ENCODE measurements around the gene CLNK.

DNA sequence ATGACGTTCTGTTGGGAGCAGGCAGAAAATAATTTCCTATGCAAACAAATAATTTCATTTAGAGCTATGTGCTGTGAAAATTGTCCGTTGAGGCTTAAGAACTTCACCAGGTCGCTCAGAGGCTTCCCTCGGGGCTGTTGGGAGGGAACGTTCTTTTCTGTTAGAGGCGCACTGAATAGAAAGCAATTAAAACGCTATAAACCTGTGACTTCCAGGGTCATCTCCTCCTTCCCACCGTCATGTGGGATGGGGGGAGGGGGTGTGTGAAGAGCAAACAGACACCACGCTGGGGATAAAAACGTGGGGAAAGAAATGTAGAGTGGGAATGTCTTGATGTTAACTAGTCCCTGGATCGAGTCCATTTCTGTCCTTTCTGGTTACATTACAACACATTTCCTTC is 192.1 kb downstream of the CLNK start:
- TF ChIP-seq POLR2A (IDR thresholded peaks at IDR 0.05): no peak
- TF ChIP-seq, protein P1, sequence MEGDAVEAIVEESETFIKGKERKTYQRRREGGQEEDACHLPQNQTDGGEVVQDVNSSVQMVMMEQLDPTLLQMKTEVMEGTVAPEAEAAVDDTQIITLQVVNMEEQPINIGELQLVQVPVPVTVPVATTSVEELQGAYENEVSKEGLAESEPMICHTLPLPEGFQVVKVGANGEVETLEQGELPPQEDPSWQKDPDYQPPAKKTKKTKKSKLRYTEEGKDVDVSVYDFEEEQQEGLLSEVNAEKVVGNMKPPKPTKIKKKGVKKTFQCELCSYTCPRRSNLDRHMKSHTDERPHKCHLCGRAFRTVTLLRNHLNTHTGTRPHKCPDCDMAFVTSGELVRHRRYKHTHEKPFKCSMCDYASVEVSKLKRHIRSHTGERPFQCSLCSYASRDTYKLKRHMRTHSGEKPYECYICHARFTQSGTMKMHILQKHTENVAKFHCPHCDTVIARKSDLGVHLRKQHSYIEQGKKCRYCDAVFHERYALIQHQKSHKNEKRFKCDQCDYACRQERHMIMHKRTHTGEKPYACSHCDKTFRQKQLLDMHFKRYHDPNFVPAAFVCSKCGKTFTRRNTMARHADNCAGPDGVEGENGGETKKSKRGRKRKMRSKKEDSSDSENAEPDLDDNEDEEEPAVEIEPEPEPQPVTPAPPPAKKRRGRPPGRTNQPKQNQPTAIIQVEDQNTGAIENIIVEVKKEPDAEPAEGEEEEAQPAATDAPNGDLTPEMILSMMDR (IDR thresholded peaks at IDR 0.05): no peak
